KMS-11 (cell line): ENCODE results near the gene PTGDR2.
A peak's percentile ranks its signal among the peaks of the same experiment; 100 is the strongest.

Source experiments
- H2AFZ ChIP-seq: fragments of 200-600 bp; sonication (generic); 2 replicates; pipeline ENCODE4 v1.6.1; 2016; ENCODE audit warnings: antibody characterized with exemption, mixed run types, low read depth
- H3K27ac ChIP-seq: fragments of 200-600 bp; sonication (generic); 2 replicates; pipeline ENCODE4 v1.6.1; 2016; ENCODE audit warnings: mild to moderate bottlenecking, mixed run types
- H3K27me3 ChIP-seq: fragments of 200-600 bp; sonication (generic); 2 replicates; pipeline ENCODE4 v1.6.1; 2017; ENCODE audit warnings: mild to moderate bottlenecking, low read depth, mixed run types, moderate library complexity; ENCODE audit not compliant: insufficient read depth
- H3K36me3 ChIP-seq: fragments of 200-600 bp; sonication (generic); 2 replicates; pipeline ENCODE4 v1.6.1; 2017; ENCODE audit warnings: mild to moderate bottlenecking, mixed run types; ENCODE audit not compliant: insufficient read depth
- H3K4me1 ChIP-seq: fragments of 200-600 bp; sonication (generic); 2 replicates; pipeline ENCODE4 v1.6.1; 2016; ENCODE audit warnings: mild to moderate bottlenecking, low read depth, mixed run types; ENCODE audit not compliant: poor library complexity, severe bottlenecking
- H3K4me2 ChIP-seq: fragments of 200-600 bp; sonication (generic); 2 replicates; pipeline ENCODE4 v1.7.0; 2016; ENCODE audit warnings: mild to moderate bottlenecking, mixed run types
- H3K4me3 ChIP-seq: fragments of 200-600 bp; sonication (generic); IDR thresholded peaks from 2 replicates; pipeline ENCODE4 v1.6.1; 2017; ENCODE audit warnings: low read depth, low read length, mixed read lengths; ENCODE audit not compliant: insufficient read depth
- H3K79me2 ChIP-seq: fragments of 200-600 bp; sonication (generic); 2 replicates; pipeline ENCODE4 v1.6.1; 2016; ENCODE audit warnings: low read depth, mixed run types; ENCODE audit not compliant: insufficient read depth
- H3K9ac ChIP-seq: fragments of 200-600 bp; sonication (generic); 2 replicates; pipeline ENCODE4 v1.6.1; 2016; ENCODE audit warnings: mild to moderate bottlenecking, mixed run types
- H4K20me1 ChIP-seq: fragments of 200-600 bp; sonication (generic); 2 replicates; pipeline ENCODE4 v1.6.1; 2016; ENCODE audit warnings: mild to moderate bottlenecking, mixed run types; ENCODE audit not compliant: insufficient read depth
- CTCF ChIP-seq: fragments of 200-600 bp; sonication (generic); conservative IDR thresholded peaks from 2 replicates; pipeline ENCODE4 v1.6.1; 2017; ENCODE audit warnings: low read depth, mild to moderate bottlenecking, antibody characterized with exemption, low read length, moderate library complexity, mixed read lengths

Gene PTGDR2

GRCh38 chr11:60891103-60891741 lies 35.5 kb upstream of the PTGDR2 start:
- Histone ChIP-seq H3K27ac (no peak overlapping the region), H3K4me2 (no peak overlapping the region), H3K36me3 (0 out of 2 replicates have a peak, but pooled peaks cover 3% of the 10 kb centered on the region), H3K79me2 (no peaks in the 10 kb centered on the region), H3K9ac (no peak overlapping the region), H3K4me1 (peaks cover 3% of the 10 kb centered on the region), H4K20me1 (no peaks in the 10 kb centered on the region), H3K4me3 (no peak overlapping the region), H2AFZ (no peak overlapping the region), H3K27me3 (no peaks in the 10 kb centered on the region)
- TF ChIP-seq CTCF: no peak

- Histone ChIP-seq H3K79me2 (no peaks in the 10 kb centered on the region), H3K4me2 (no peak overlapping the region), H3K36me3 (0 out of 2 replicates have a peak, but pooled peaks cover 1% of the 10 kb centered on the region), H3K4me1 (peaks cover 3% of the 10 kb centered on the region), H4K20me1 (no peaks in the 10 kb centered on the region), H2AFZ (no peak overlapping the region), H3K4me3 (no peak overlapping the region), H3K27me3 (no peaks in the 10 kb centered on the region), H3K9ac (no peak overlapping the region), H3K27ac (no peak overlapping the region)
- no peak for TF ChIP-seq CTCF
These were observed 34.9 kb upstream of the PTGDR2 start for GRCh38 chr11:60890696-60891095.

- Histone ChIP-seq H2AFZ (no peak overlapping the region), H4K20me1 (no peaks in the 10 kb centered on the region), H3K36me3 (no peaks in the 10 kb centered on the region), H3K4me3 (no peak overlapping the region), H3K79me2 (no peaks in the 10 kb centered on the region), H3K27me3 (no peaks in the 10 kb centered on the region), H3K4me2 (no peak overlapping the region), H3K4me1 (peaks cover 3% of the 10 kb centered on the region), H3K27ac (no peak overlapping the region), H3K9ac (no peak overlapping the region)
- TF ChIP-seq CTCF: no peak
These were observed 34.1 kb upstream of the PTGDR2 start for GRCh38 chr11:60889869-60890311.

- peak; percentile 86 for TF ChIP-seq CTCF
- H3K4me3 ChIP-seq: no peak overlapping the region
- no peaks in the 10 kb centered on the region for H3K27me3 ChIP-seq
- H3K4me1 ChIP-seq: peaks cover 3% of the 10 kb centered on the region
- H4K20me1 ChIP-seq: no peaks in the 10 kb centered on the region
- no peaks in the 10 kb centered on the region for H3K79me2 ChIP-seq
- H2AFZ ChIP-seq: no peak overlapping the region
- no peaks in the 10 kb centered on the region for H3K36me3 ChIP-seq
- H3K4me2 ChIP-seq: no peak overlapping the region
- no peak overlapping the region for H3K27ac ChIP-seq
- no peak overlapping the region for H3K9ac ChIP-seq
These were observed 31.8 kb upstream of the PTGDR2 start for GRCh38 chr11:60887556-60887955.
